DND-41 (cell line): ENCODE data around the gene CCDC81.

Experiments
- ATAC-seq: fragments of 200-7000 bp; cut with Tn5 transposase; 3 replicates; pipeline ENCODE4 v1.9.1; 2021; ENCODE audit warnings: low read depth; ENCODE audit not compliant: insufficient read depth
- DNase-seq: peaks from one replicate; pipeline ENCODE4 v3.0.0-alpha.2; 2020
- H2AFZ ChIP-seq: 2 replicates; pipeline ENCODE4 v1.6.0; 2012; ENCODE audit warnings: low read depth, low read length
- H3K27ac ChIP-seq: 2 replicates; pipeline ENCODE4 v1.5.1; 2012; ENCODE audit warnings: low read length, inconsistent platforms
- H3K27me3 ChIP-seq: fragments of 200-600 bp; sonication (generic); 2 replicates; pipeline ENCODE4 v1.6.0; 2012; ENCODE audit warnings: low read length, mild to moderate bottlenecking, inconsistent platforms; ENCODE audit not compliant: insufficient read depth, poor library complexity
- H3K36me3 ChIP-seq: 2 replicates; pipeline ENCODE4 v1.5.1; 2012; ENCODE audit warnings: low read length, inconsistent platforms; ENCODE audit not compliant: insufficient read depth
- H3K4me1 ChIP-seq: 2 replicates; pipeline ENCODE4 v1.5.1; 2012; ENCODE audit warnings: mild to moderate bottlenecking, low read length; ENCODE audit not compliant: insufficient read depth
- H3K4me2 ChIP-seq: 2 replicates; pipeline ENCODE4 v1.6.0; 2012; ENCODE audit warnings: mild to moderate bottlenecking, moderate library complexity, low read length, inconsistent platforms; ENCODE audit not compliant: insufficient read depth
- H3K4me3 ChIP-seq, 2 experiments: fragments of 200-600 bp in 1 of 2; shearing (Covaris generic) in 1 of 2; 2 replicates each; pipeline ENCODE4 v1.5.1; 2012 to 2016; ENCODE audit warnings: inconsistent platforms in 2 of 2, low read length in 2 of 2, mild to moderate bottlenecking in 2 of 2, low read depth in 1 of 2, moderate library complexity in 1 of 2
- H3K79me2 ChIP-seq: 2 replicates; pipeline ENCODE4 v1.6.0; 2012; ENCODE audit warnings: low read length, inconsistent platforms; ENCODE audit not compliant: insufficient read depth
- H3K9ac ChIP-seq: 2 replicates; pipeline ENCODE4 v1.6.0; 2012; ENCODE audit warnings: low read depth, mild to moderate bottlenecking, inconsistent platforms, low read length, moderate library complexity
- H3K9me3 ChIP-seq: 2 replicates; pipeline ENCODE4 v1.5.1; 2012; ENCODE audit warnings: low read length, moderate library complexity, mild to moderate bottlenecking, inconsistent platforms; ENCODE audit not compliant: insufficient read depth, severe bottlenecking
- H4K20me1 ChIP-seq: 2 replicates; pipeline ENCODE4 v1.6.0; 2012; ENCODE audit warnings: low read length; ENCODE audit not compliant: insufficient read depth
- CTCF ChIP-seq: IDR thresholded peaks from 2 replicates; pipeline ENCODE4 v1.5.1; 2012; ENCODE audit warnings: borderline replicate concordance, low read length, moderate library complexity, mild to moderate bottlenecking; ENCODE audit not compliant: poor library complexity, severe bottlenecking; ENCODE audit errors: extremely low read depth
- EZH2 ChIP-seq: IDR thresholded peaks from 3 replicates; pipeline ENCODE4 v1.6.1; 2012; ENCODE audit warnings: borderline replicate concordance, low read depth, mild to moderate bottlenecking, moderate library complexity, low read length, inconsistent platforms; ENCODE audit not compliant: severe bottlenecking

The CCDC81 gene

DNA sequence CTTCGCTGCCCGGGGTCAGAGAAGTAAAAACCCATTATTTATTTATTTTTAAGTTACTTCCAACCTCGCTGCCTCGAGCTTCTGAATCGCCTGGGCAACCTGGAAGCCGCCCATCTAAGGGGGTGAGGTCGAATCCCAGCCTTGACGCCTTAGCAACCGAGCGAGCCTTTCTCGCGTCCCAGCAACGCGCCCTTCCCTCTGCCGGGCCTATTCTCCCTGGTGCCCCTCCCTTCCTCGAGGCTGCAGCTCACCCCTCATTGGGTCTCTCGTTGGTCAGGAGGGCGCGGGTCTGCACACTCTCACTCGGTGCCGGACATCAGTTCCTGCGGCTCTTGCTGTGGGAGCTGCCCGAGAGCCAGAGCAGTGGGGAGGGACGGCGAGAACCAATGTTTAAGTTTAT lies at the start of gene CCDC81:
TSS of gene CCDC81 (plus strand) at position 302 of the 400 bp plus-strand sequence. CDS start 277 bp downstream, outside the sequence.
- Histone ChIP-seq H4K20me1 (no peaks in the 10 kb centered on the region), H3K9me3 (no peaks in the 10 kb centered on the region), H3K4me1 (no peaks in the 10 kb centered on the region), H3K9ac (no peak within 1 kb of the TSS), H3K79me2 (no peaks in the 10 kb centered on the region), H3K36me3 (no peaks in the 10 kb centered on the region), H3K27me3 (no peaks in the 10 kb centered on the region), H2AFZ (no peak within 1 kb of the TSS), H3K4me3 (no peak within 1 kb of the TSS), H3K27ac (no peak within 1 kb of the TSS), H3K4me2 (no peak within 1 kb of the TSS)
- no peak for ATAC-seq
- no peak for DNase-seq
- TF ChIP-seq CTCF (no peak), EZH2 (no peak)

DNA sequence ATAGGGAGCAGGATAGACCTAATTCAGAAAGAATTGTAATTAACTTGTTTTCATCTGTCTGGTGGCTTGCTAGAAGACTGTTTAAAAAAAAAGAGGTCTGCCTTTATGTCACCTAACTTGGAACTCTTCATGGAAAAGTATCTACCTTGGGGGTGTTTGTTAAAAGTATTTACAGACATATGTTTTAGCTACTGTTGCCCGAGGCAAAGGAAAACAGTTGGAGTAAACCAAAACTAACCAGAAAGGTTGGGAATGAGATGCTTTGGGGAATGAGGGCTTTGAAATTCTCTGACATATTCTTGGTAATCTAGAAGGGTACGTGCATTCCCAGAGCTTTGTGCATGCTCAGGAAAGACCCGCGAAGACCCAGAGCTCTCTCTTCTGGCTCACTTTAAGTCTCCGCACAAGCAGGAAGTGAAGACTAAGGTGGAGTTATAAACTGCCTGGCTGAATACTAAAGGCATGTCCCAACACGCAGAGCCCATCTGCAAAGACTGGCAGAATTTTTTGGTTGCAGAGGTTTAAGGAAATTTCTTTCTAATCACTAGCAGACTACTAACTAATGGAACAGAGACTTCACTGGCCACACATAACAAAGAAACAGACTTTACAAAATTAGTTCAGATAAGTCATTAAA lies 39.4 kb upstream of the CCDC81 start:
- Histone ChIP-seq H3K79me2 (no peaks in the 10 kb centered on the region), H3K27ac (no peak overlapping the region), H3K36me3 (peaks cover 36% of the 10 kb centered on the region), H3K9me3 (no peaks in the 10 kb centered on the region), H2AFZ (no peak overlapping the region), H3K4me1 (no peaks in the 10 kb centered on the region), H4K20me1 (no peaks in the 10 kb centered on the region), H3K4me2 (no peak overlapping the region), H3K4me3 (no peak overlapping the region), H3K27me3 (no peaks in the 10 kb centered on the region), H3K9ac (no peak overlapping the region)
- TF ChIP-seq CTCF, result no peak
- TF ChIP-seq EZH2, result no peak
- ATAC-seq (0 out of 3 replicates have a peak, but pooled peaks have one; percentile 49), DNase-seq (peak; percentile 9)

DNA sequence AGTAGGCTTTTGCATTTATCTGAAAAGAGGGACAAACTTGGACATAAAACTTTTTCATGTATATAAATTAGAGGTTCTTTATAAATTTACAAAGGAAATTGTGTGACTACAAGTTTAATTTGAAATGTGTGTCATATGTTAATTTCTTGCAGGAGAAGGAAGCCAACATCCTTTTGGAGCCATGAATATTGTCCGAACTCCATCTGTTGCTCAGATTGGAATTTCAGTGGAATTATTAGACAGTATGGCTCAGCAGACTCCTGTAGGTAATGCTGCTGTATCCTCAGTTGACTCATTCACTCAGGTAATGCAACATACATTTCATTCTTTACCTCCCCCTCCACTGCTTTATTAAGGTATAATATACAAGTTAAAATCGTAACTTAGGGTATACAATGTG lies 37.5 kb upstream of the CCDC81 start:
- no peak overlapping the region for H3K27ac ChIP-seq
- H3K9me3 ChIP-seq, result no peaks in the 10 kb centered on the region
- H2AFZ ChIP-seq, result no peak overlapping the region
- H4K20me1 ChIP-seq, result no peaks in the 10 kb centered on the region
- TF ChIP-seq CTCF (no peak), EZH2 (no peak)
- H3K4me3 ChIP-seq, result no peak overlapping the region
- H3K9ac ChIP-seq, result no peak overlapping the region
- no peaks in the 10 kb centered on the region for H3K4me1 ChIP-seq
- H3K36me3 ChIP-seq, result peaks cover 30% of the 10 kb centered on the region
- H3K27me3 ChIP-seq, result no peaks in the 10 kb centered on the region
- no peak overlapping the region for H3K4me2 ChIP-seq
- ATAC-seq (no peak), DNase-seq (no peak)
- no peaks in the 10 kb centered on the region for H3K79me2 ChIP-seq
